HUES48 (cell line): Measurements from ENCODE around the gene SFRP5.

Source experiments
- H3K27ac ChIP-seq: one replicate; pipeline ENCODE4 v1.7.0; 2013; ENCODE audit warnings: low read depth, low read length, inconsistent platforms
- H3K27me3 ChIP-seq: 2 replicates; pipeline ENCODE4 v1.6.1; 2013; ENCODE audit warnings: mild to moderate bottlenecking, low read length; ENCODE audit not compliant: control insufficient read depth, insufficient read depth
- H3K36me3 ChIP-seq: 2 replicates; pipeline ENCODE4 v1.6.1; 2013; ENCODE audit warnings: low read length; ENCODE audit not compliant: control insufficient read depth, insufficient read depth
- H3K4me1 ChIP-seq: 2 replicates; pipeline ENCODE4 v1.6.1; 2013; ENCODE audit warnings: mild to moderate bottlenecking, low read length; ENCODE audit not compliant: control insufficient read depth, insufficient read depth
- H3K4me3 ChIP-seq: 2 replicates; pipeline ENCODE4 v1.5.1; 2013; ENCODE audit warnings: mild to moderate bottlenecking, low read depth, low read length
- H3K9ac ChIP-seq: 2 replicates; pipeline ENCODE4 v1.6.1; 2013; ENCODE audit warnings: mild to moderate bottlenecking, low read depth, low read length, moderate library complexity
- H3K9me3 ChIP-seq: 2 replicates; pipeline ENCODE4 v1.6.1; 2013; ENCODE audit warnings: low read length; ENCODE audit not compliant: control insufficient read depth, insufficient read depth

Gene SFRP5

GRCh38 chr10:97718659-97719142, 53.1 kb downstream of the SFRP5 start:
- H3K9ac ChIP-seq = no peak overlapping the region
- no peaks in the 10 kb centered on the region for H3K9me3 ChIP-seq
- H3K36me3 ChIP-seq = peaks cover 21% of the 10 kb centered on the region
- H3K4me1 ChIP-seq = peaks cover 26% of the 10 kb centered on the region
- no peak overlapping the region for H3K4me3 ChIP-seq
- no peaks in the 10 kb centered on the region for H3K27me3 ChIP-seq
- H3K27ac ChIP-seq = peak overlapping the region; percentile 30

DNA sequence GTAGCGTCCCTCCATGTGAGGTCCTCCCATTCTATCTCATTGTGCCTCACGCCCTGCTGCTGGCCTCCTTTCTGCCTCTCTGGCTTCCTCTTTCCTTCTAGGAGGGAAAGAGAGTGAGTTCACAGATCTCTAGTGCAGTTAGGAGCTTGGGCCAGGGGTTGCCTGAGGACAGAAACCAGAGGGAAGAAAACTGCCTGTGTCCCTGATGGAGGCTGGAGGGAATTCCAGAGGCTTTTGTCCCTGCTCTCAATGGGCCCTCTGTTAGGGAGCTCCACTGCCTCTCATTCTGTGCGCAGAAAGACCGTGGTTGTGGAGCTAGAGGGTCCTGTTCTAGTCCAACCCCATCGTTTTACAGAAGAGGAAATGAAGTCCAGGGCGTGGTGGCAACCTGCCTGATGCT, 53.6 kb downstream of the SFRP5 start:
- Histone ChIP-seq H3K36me3 (peaks cover 21% of the 10 kb centered on the region), H3K27ac (no peak overlapping the region), H3K4me3 (no peak overlapping the region), H3K4me1 (peaks cover 26% of the 10 kb centered on the region), H3K9ac (no peak overlapping the region), H3K9me3 (no peaks in the 10 kb centered on the region), H3K27me3 (no peaks in the 10 kb centered on the region)

GRCh38 chr10:97717627-97718026, 54.2 kb downstream of the SFRP5 start:
- Histone ChIP-seq H3K9ac (no peak overlapping the region), H3K27ac (no peak overlapping the region), H3K4me1 (peaks cover 31% of the 10 kb centered on the region), H3K27me3 (no peaks in the 10 kb centered on the region), H3K9me3 (no peaks in the 10 kb centered on the region), H3K4me3 (no peak overlapping the region), H3K36me3 (peaks cover 21% of the 10 kb centered on the region)
